HG03432 (cell line): ENCODE results near the gene C11orf86.
"Not testable (repeated sequence)": the region's sequence is repeated elsewhere in the genome, so short reads cannot be mapped to it uniquely, and the experiment has no call there.

Experiments
- ATAC-seq: cut with Tn5 transposase; IDR thresholded peaks from one replicate; pipeline ENCODE4 v1.9.1; 2021; ENCODE audit warnings: mild to moderate bottlenecking, moderate library complexity; ENCODE audit not compliant: unreplicated experiment

The C11orf86 gene

DNA sequence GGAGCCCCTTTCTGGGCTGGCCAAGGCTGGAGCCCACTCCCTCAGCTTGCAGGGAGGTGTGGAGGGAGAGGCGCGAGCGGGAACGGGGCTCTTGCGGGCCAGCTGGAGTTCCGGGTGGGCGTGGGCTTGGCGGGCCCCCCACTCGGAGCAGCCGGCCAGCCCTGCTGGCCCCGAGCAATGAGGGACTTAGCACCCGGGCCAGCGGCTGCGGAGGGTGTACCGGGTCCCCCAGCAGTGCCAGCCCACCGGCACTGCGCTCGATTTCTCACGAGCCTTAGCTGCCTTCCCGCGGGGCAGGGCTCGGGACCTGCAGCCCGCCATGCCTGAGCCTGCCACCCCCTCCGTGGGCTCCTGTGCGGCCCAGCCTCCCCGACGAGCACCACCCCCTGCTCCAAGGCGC is 13.6 kb downstream of the C11orf86 start:
- not testable (repeated sequence) for ATAC-seq

DNA sequence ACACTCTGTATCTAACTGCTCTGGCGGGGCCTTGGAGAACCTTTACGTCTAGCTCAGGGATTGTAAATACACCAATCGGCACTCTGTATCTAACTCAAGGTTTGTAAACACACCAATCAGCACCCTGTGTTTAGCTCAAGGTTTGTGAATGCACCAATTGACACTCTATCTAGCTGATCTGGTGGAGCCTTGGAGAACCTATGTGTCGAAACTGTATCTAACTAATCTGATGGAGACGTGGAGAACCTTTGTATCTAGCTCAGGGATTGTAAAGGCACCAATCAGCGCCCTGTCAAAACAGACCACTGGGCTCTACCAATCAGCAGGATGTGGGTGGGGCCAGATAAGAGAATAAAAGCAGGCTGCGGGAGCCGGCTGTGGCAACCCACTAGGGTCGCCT is 14.3 kb downstream of the C11orf86 start:
- ATAC-seq = not testable (repeated sequence)

DNA sequence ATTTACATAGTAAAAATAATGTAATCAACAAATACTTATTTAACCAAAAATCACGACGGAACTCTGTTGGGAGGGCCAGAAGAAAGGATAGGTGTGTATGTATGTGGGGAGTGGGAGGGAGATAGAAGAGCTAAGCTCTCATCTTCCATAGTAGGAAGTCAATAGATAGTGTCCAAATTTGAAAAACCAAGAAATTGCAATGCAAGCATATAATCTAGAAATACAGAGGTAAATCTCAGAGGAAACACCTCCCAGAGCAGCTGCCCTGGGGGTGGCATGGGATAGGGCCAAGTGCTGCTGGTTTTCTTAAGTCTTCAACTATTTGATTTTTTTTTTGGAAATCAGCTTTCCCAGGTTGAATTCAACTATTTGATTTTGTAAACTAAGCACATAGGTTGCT is 16.9 kb downstream of the C11orf86 start:
- ATAC-seq = no peak

DNA sequence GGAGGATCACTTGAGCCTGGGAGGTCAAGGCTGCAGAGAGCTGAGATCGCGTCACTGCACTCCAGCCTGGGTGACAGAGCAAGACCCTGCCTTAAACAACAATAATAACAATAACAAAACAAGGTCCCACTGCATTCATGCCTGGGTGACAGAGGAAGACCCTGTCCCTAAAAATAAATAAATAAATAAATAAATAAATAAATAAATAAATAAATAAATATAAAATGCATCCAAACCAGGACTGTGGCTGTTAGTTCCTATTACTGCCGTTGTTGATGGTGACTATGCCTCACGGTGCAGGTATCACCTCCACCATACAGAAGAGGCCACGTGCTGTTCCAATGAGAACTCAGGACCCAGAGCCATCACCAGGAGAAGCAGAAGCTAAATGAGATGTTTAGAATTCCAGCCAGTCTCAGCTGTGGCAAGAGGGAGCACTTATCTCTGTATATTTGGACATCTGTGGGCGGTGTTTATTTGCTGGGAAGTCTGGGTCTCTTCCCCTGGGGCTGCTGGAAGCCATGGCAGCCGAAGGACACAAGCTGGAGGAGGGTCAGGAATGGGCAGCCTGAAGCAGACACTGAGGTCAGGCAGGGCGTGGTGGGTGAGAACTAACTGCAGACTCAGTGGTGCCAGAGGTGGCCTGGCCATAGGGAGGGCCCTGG is 21.6 kb downstream of the C11orf86 start:
- no peak for ATAC-seq

DNA sequence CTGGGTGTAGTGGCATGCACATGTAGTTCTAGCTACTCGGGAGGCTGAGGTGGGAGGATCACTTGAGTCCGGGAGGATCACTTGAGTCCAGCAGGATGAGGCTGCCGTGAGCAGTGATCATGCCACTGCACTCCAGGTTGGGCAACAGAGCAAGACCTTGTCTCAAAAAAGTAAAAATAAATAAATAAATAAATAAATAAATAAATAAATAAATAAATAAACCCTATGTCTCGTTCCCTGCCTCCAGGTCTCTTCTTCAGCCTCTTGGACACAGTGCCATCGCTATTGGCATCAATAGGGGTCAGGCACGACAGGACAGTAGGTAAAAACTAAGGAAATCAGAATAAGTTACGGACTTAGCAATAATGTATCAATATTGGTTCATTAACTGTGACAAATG is 24.5 kb downstream of the C11orf86 start:
- ATAC-seq = no peak

DNA sequence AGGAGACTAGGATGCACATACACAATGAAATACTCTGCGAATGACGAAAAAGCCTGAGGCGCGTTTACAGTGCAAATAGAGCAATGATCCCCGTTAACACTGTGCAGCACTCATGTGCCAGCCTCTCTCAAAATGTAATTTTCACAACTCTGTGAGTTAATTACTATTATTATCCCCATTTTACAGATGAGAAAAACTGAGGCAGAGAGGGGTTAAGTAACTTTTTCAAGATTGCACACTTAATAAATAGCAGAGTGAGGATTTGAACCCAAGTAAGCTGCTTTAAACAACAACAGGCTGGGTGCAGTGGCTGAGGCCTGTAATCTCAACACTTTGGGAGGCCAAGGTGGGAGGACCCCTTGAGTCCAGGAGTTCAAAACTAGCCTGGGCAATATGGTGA is 26.2 kb downstream of the C11orf86 start:
- no peak for ATAC-seq

DNA sequence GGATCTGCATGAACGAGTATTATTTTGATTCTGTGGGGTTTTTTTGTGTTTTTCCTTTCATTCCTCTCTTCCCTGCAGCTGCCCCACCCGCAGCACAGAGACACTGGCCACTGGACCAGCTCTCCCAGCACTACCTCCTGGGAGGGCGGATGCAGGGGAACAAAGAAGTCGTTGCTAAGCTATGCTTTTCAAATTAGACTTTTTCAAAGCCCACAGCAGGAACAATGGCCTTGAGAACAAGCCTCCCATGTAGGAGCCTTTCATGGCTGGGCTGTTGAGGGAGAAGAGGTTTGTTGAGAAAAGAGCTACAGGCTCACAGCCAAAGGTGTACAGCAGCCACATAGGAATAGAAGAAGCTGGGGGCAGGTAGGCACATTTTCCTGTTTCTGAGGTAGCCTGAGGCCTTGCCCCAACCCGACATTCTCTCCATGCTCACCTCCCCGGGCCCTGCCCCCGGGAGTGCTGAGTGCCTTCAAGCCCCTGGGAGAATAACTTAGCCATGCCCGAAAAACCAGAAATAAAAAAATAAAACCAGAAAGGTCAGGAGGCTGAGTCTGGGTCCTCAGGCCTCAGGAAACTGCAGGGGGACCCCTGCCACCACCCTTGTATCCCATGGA is 27.3 kb downstream of the C11orf86 start:
- ATAC-seq = no peak

DNA sequence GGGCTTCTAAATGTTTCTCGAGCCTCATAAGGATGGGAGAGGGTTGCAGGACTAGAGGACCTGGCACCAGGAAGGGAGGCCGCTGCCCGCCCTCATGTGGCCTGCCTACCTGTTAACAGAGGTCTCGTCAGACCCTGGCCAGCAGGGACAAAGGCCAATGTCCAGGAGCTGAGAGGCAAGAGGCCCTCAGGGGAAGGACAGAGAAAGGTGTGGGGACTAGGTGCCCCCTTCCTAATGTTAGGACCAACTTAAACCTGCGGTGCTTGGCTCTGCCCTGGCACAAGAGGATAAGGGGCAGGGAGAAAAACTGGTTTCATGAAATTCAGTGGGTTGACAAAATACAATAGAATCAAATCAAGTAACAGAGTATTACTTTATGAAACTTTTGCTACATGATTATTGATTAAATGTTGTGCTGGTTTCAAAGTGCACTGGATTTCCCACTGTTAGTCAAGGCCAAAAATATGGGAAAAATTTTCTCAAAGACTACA is 27.9 kb downstream of the C11orf86 start:
- no peak for ATAC-seq

DNA sequence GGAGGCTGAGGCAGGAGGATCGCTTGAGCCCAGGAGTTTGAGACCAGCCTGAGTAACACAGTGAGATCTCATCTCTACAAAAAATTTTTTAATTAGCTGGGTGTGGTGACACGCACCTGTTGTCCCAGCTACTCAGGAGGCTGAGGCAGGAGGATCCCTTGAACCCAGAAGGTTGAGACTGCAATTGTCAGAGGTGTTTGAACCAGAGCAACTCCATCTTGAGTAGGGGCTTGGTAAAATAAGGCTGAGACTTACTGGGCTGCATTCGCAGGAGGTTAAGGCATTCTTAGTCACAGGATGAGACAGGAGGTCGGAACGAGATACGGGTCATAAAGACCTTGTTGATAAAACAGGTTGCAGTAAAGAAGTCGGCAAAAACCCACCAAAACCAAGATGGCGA is 30.1 kb downstream of the C11orf86 start:
- not testable (repeated sequence) for ATAC-seq

DNA sequence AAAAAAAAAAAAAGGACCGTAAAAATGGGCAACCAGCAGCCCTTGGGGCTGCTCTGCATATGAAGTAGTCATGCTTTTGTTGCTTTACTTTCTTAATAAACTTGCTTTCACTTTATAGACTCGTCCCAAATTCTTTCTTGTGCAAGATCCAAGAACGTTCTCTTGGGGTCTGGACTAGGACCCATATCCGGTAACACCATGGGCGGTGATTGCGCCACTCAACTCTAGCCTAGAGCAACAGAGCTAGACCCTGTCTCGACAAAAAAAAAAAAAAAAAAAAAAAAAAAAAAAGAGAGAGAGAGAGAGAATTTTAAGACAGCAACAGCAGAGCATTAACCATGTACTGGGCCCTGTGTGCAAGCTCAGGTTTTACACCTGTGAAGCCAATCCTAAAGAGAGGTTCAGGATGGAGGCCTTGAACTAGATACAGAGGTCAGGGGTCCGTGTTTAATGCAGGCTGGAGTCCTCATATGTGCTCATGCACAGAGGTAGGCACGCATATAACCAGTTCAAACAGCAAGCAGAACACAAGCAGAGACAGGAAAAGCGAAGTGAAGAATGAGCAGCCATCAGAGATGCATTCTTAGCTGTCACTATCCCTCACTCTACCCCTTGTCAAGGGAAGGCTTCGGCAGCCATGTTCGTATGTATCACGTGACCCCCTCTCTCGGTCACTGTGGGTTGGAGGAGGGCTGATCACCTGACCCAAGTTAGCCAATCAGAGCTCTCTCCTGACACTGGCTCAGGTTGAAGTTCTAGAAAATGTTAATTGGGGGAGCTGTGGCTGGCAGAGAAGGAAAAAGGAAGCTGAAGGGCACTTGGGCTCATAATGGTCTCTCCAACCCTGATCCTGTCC is 31.2 kb downstream of the C11orf86 start:
- no peak for ATAC-seq

DNA sequence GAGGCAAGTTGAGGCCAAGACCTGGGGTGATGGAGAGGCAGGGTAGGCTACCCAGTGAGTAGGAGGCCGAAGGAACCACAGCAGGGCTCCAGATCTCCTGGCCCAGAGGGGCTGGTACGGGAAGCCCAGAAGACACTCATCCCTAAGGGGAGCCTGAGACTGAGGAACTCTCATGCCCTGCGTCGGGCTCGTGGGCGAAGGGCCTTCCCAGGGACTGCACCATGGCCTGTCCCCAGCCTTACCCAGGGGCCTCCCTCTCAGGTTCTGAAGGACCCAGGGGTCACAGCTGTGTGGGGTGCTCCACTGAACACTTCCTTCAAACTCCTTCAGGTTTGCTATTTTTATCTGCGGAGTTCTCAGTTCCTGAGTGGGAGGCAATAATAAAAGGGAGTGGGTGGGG is 32.0 kb downstream of the C11orf86 start:
- no peak for ATAC-seq

DNA sequence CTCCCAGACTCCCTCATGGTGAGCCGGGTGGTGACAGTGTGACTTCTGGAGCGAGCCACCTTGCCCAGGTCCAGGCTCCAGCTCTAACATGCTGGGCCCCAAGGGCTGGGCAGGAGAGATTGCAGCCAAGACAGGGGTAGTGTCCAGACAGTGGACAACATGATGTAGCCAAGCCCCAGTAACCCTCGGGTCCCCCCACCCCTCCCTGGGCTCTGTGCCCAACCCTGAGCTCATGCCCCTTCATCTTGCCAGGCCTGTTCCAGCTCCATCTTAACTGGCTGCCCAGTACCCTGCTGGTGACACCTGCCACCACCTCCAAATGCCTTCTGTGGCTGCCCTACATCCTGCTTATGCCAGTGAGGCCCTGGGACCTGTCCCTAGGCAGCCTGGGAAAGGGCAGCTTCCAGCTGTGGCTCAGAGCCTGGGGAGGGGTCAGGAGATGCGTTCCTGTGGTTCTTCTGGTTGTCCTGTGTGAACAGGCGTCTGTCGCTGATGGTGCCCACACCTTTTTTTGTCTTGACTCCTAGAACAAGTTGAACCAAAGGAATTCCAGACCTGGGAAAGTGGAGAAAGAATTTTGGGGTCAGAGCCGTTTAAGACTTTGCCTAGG is 35.3 kb downstream of the C11orf86 start:
- ATAC-seq = no peak

DNA sequence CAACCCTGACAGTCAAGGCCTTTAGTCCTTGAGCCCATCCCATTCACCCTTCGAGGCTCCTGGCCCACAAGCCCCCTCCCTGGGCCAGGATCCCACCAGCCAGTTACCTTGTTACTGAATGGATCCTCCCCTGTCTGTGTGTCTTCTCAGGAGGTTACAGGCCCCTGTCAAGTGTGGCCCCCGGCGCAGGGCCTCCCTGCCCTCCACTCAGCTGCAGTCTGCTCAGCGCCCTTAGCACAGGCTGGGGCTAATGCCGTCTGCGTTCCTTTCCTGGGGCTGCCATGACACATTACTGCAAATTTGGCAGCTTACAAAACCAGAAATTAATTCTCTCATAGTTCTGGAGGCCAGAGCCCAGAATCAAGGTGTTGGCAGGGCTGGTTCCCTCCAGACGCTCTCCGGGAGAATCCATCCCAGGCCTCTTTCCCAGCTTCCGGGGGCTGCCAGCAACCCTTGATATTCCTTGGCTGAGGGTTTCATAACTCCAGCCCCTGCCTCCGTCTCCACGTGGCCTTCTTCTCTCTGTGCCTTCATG is 38.5 kb downstream of the C11orf86 start:
- ATAC-seq = no peak

DNA sequence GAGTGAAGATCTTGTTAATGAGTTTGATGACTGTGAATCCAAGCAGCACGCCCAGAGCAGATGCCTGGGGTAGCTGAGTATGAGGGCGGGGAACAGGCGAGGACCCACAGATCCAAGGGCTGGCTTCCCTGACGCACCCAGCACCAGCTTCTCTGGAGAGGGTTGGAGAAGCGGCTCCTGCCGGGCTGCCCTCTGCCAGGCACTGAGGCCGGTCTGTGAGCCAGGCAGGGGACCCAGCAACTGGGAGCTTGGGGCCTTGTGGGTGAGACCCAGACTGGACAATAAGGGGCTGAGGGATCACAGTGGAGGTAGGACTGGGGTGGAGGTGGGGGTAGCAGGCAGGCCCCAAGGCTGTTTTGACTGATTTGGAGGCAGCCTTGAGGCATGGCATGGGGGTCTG is 39.2 kb downstream of the C11orf86 start:
- ATAC-seq = no peak

DNA sequence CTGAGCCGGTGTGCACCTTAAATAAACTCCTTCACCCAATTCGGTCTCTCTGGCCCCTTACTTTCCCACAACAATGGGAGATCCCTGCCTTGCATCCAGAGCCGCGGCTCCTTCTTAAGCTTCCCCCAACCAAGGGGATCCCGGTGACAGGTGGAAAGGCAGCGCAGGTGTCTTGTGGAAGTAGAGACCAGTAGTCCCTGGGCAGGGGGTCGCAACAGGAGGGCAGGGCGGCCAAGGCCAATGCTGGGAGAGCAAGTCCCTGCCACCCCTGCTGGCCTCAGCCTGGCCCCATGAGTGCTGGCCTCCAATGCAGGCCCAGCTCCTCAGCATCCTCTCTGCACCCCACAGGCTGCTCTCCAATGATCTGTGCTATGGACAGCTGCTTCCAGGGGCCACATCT is 39.9 kb downstream of the C11orf86 start:
- no peak for ATAC-seq

DNA sequence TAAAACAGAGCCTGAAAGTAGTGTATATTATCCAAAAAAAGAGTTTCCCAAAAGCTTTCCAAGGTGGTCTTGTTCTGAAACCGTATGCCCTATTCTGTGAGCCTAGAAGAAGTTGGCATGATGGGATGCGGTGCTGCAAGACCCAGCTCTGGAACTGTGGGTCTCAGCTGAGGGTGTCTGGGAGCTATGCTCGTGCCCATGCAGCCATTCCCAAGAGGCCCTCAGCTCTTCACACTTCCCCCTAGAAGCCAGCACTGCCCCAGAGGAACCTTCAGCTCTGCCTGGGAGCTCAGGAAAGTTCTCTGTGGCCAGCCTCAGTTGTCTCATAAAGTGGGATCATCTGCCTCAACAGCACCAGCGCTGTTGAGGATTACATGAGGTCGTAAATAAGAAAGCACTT is 41.4 kb downstream of the C11orf86 start:
- ATAC-seq = no peak

DNA sequence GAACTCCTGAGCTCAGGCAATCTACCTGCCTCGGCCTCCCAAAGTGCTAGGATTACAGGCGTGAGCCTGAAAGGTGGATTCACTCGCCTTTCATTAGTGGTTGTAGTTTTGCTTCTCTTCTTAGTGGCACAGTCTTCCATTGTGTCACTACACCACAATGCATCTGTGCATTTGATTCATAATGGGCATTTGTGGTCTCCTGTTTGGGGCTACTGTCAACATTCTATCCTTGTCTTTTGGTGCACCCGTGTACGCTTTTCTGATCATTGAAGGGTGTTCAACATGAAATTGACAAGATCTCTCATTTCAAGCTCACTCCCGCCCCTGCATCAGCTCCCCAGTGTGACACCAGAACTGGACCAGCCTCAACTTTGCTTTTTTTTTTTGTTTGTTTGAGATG is 45.8 kb downstream of the C11orf86 start:
- no peak for ATAC-seq

DNA sequence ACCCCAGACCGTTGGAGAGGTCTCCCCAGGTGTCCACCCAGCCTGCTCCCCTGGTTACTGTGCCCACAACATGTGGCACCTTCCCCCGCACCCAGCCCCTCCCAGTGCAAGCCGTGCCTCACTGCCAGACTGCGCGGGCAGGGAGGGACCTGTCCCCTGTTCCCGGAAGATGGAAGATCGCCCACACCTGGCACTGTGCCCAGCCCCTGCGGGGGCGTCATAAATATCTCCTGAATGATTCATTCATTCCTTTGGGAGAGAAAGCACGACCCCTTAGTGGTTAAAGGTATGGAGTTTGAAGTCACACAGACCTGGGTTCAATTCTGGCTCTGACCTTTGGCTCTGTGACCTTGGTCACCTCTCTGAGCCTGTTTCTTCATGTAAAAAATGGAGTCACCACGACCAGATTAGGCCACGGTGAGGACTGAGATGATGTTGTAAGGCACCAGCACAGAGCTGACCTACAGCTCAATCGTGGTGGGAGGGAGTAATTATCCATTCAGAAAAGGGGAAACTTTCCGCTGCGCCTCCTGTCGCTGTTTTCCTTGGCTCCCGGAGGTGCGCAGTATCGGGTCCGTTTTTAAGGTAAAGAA is 47.3 kb downstream of the C11orf86 start:
- ATAC-seq = no peak

DNA sequence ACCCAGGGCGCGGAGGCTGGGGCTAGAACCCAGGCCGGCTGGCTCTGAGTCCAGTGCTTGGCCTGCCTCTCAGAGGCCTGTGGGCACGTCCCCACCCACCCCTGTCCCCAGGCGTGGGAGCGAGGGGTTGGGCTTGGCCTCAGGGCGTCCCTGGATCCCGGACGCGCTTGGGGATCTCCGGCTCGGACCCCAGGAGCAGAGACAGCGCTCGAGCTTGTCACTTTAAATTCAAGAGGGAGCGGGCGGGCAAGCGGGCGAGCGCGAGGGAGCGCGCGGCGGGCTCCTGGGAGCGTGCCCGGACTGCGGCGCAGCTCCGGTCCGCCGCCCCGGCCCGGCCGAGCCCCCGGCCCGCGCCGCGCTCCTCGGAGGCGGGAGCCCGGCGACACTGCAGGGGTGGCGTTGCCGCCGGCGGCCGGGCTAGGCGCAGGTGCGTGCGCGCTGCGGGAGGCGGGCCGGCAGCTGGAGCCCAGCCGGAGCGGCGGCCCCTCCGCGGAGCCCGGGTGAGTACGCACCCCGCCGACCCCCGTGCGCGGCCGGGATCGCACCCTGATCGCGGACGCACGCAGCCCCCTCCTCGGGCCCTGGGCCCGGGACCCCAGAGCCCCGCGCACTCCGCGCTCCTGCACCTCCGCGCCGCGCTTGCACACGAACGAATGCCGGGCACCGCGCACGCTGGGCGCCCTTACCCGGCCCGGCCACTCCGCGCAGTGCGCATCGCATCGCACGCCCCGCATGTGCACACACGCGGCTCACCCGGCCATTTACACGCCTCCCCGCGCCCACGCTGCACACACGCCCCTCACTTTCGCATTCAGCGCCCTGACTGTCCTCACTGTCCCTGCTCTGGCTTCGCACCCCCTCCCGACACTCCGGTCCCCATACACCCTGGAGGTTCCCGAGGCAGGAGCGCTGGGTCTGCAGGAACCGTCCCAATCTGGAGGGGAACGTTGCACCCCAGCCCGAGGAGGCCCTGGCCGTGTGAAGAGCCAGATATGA is 48.2 kb downstream of the C11orf86 start, which contains the start of gene SYT12:
SYT12 (plus strand) TSS at position 174 of the 996 bp plus-strand sequence. CDS start 7,011 bp downstream, outside the sequence.
- no peak for ATAC-seq
